Astrocyte of the cerebellum (primary cell): ENCODE data around the gene SLC16A10.

Experiments used
- DNase-seq: peaks from one replicate; pipeline ENCODE4 v3.0.0-alpha.2; 2011; ENCODE audit warnings: low read depth
- H3K4me3 ChIP-seq: 2 replicates; pipeline ENCODE4 v1.5.1; 2011; ENCODE audit warnings: mild to moderate bottlenecking, low read depth, low read length, moderate library complexity
- CTCF ChIP-seq: IDR thresholded peaks from 2 replicates; pipeline ENCODE4 v1.5.1; 2012; ENCODE audit warnings: low read length, low read depth, moderate library complexity, mild to moderate bottlenecking; ENCODE audit errors: missing control alignments
- in situ Hi-C: cut with HindIII; loops from 2 replicates; pipeline ENCODE4 v1.10.0; 2017; ENCODE audit warnings: low sequenced_read_pairs

The SLC16A10 gene

GRCh38 chr6:111212625-111213024, 125.3 kb downstream of the SLC16A10 start:
- TF ChIP-seq CTCF = no peak
- no peak overlapping the region for H3K4me3 ChIP-seq
- DNase-seq = no peak
- in situ Hi-C loops = no loop called here

GRCh38 chr6:111215131-111215530, 127.8 kb downstream of the SLC16A10 start:
- DNase-seq = no peak
- no peak for TF ChIP-seq CTCF
- in situ Hi-C loops = no loop called here
- no peak overlapping the region for H3K4me3 ChIP-seq

- in situ Hi-C loops = no loop called here
- H3K4me3 ChIP-seq = no peak overlapping the region
- no peak for TF ChIP-seq CTCF
- DNase-seq = no peak
Observed at GRCh38 chr6:111219785-111220184, 132.5 kb downstream of the SLC16A10 start.

- TF ChIP-seq CTCF = no peak
- no peak overlapping the region for H3K4me3 ChIP-seq
- no peak for DNase-seq
- in situ Hi-C loops = no loop called here
Observed at GRCh38 chr6:111220383-111221031, 133.2 kb downstream of the SLC16A10 start.

- TF ChIP-seq CTCF = no peak
- in situ Hi-C loops = no loop called here
- no peak overlapping the region for H3K4me3 ChIP-seq
- no peak for DNase-seq
Observed at GRCh38 chr6:111221804-111222203, 134.5 kb downstream of the SLC16A10 start.

- DNase-seq = no peak
- in situ Hi-C loops = no loop called here
- no peak for TF ChIP-seq CTCF
- no peak overlapping the region for H3K4me3 ChIP-seq
Observed at GRCh38 chr6:111222341-111222740, 135.0 kb downstream of the SLC16A10 start.

- TF ChIP-seq CTCF = no peak
- in situ Hi-C loops = no loop called here
- no peak for DNase-seq
- H3K4me3 ChIP-seq = no peak overlapping the region
Observed at GRCh38 chr6:111228094-111228493, 140.8 kb downstream of the SLC16A10 start.
